Right lobe of liver (tissue), 4 donors: ENCODE results near the gene FGF16.

Source experiments
- POLR2A ChIP-seq: fragments of 450-650 bp; IDR thresholded peaks from one replicate; pipeline ENCODE4 v1.6.1; 2017; ENCODE audit warnings: antibody characterized with exemption, mild to moderate bottlenecking
- TF ChIP-seq, protein P1 (sequence below), 4 donors: fragments of 200-600 bp in 3 of 4; fragments of 450-650 bp in 1 of 4; IDR thresholded peaks; one replicate each; pipeline versions ENCODE4 v1.5.1 to v1.8.0; 2016 to 2022; ENCODE audit warnings: antibody characterized with exemption in 4 of 4, mild to moderate bottlenecking in 2 of 4
- donor health status: DM: no; HTN: no; CAD: no.
- donor health status: DM: no; HTN: no; CAD: no.
- donor health status: DM: no; HTN: yes; CAD: no.

GRCh38 chrX:77422891-77423648, 24.1 kb upstream of the FGF16 start:
- TF ChIP-seq, protein P1, sequence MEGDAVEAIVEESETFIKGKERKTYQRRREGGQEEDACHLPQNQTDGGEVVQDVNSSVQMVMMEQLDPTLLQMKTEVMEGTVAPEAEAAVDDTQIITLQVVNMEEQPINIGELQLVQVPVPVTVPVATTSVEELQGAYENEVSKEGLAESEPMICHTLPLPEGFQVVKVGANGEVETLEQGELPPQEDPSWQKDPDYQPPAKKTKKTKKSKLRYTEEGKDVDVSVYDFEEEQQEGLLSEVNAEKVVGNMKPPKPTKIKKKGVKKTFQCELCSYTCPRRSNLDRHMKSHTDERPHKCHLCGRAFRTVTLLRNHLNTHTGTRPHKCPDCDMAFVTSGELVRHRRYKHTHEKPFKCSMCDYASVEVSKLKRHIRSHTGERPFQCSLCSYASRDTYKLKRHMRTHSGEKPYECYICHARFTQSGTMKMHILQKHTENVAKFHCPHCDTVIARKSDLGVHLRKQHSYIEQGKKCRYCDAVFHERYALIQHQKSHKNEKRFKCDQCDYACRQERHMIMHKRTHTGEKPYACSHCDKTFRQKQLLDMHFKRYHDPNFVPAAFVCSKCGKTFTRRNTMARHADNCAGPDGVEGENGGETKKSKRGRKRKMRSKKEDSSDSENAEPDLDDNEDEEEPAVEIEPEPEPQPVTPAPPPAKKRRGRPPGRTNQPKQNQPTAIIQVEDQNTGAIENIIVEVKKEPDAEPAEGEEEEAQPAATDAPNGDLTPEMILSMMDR (IDR thresholded peaks at IDR 0.05): no peak
- TF ChIP-seq POLR2A: no peak
